A673 (cell line): ENCODE results near the gene KIAA0753. TPM values are rescaled to one million over a fixed set of nuclear protein-coding genes. Genes with fewer than 3 reads are reported as not detected.

Experiments used
- BruUV-seq: library from RNA; stranded (reverse); fragments of 400-500 nt; replicated peaks from 2 replicates; lab custom pipeline; 2021; lab: Mats Ljungman, UMichigan
- CTCF ChIA-PET: fragments of 300-600 bp; sonication (Branson Sonifier 250); formaldehyde crosslinking; loops from one replicate; lab custom pipeline; 2022; ENCODE audit warnings: antibody characterized with exemption; lab: Charles Lee
- POLR2A ChIA-PET: fragments of 300-600 bp; sonication (Branson Sonifier 250); formaldehyde crosslinking; loops from one replicate; lab custom pipeline; 2022; ENCODE audit warnings: antibody characterized with exemption; ENCODE audit not compliant: low non-redundant PET; lab: Charles Lee
- DNase-seq: peaks from one replicate; pipeline ENCODE4 v3.0.0-alpha.2; 2015; ENCODE audit warnings: low spot score
- H3K27ac ChIP-seq: fragments of 200-600 bp; sonication (generic); 2 replicates; pipeline ENCODE4 v1.5.1; 2016; ENCODE audit warnings: mixed run types, low read depth, mild to moderate bottlenecking, mixed read lengths, antibody characterized with exemption, low read length; ENCODE audit not compliant: poor library complexity, severe bottlenecking
- H3K27me3 ChIP-seq: fragments of 200-600 bp; sonication (generic); replicated peaks from 2 replicates; pipeline ENCODE4 v1.6.1; 2017; ENCODE audit warnings: mixed run types, low read depth, mild to moderate bottlenecking, mixed read lengths, antibody characterized with exemption, low read length; ENCODE audit not compliant: insufficient read depth, poor library complexity
- H3K36me3 ChIP-seq: fragments of 200-600 bp; sonication (generic); 2 replicates; pipeline ENCODE4 v1.6.1; 2016; ENCODE audit warnings: mixed run types, mild to moderate bottlenecking, mixed read lengths, antibody characterized with exemption, low read length; ENCODE audit not compliant: insufficient read depth, poor library complexity, severe bottlenecking
- H3K4me1 ChIP-seq: fragments of 200-600 bp; sonication (generic); 2 replicates; pipeline ENCODE4 v1.6.1; 2017; ENCODE audit warnings: mixed run types, mild to moderate bottlenecking, mixed read lengths, antibody characterized with exemption, low read length; ENCODE audit not compliant: insufficient read depth, poor library complexity, severe bottlenecking
- H3K4me3 ChIP-seq: fragments of 200-600 bp; sonication (generic); 2 replicates; pipeline ENCODE4 v1.5.1; 2016; ENCODE audit warnings: low read depth, mixed run types, mild to moderate bottlenecking, mixed read lengths, low read length; ENCODE audit not compliant: poor library complexity, severe bottlenecking
- H3K9me3 ChIP-seq: fragments of 200-600 bp; sonication (generic); 2 replicates; pipeline ENCODE4 v1.6.1; 2016; ENCODE audit warnings: mixed run types, low read depth, mild to moderate bottlenecking, mixed read lengths, antibody characterized with exemption, low read length; ENCODE audit not compliant: poor library complexity, severe bottlenecking
- CTCF ChIP-seq: fragments of 300-800, 200-600 bp; sonication (generic); conservative IDR thresholded peaks from 2 replicates; pipeline ENCODE4 v1.5.1; 2017; ENCODE audit warnings: low read depth, mild to moderate bottlenecking, antibody characterized with exemption, low read length, moderate library complexity, mixed read lengths
- EZH2 ChIP-seq: fragments of 200-600 bp; sonication (generic); IDR thresholded peaks from 2 replicates; pipeline ENCODE4 v1.6.1; 2017; ENCODE audit warnings: borderline replicate concordance, low read depth, mild to moderate bottlenecking, mixed read lengths, antibody characterized with exemption, low read length; ENCODE audit not compliant: poor library complexity, severe bottlenecking
- intact Hi-C: fragments of 100-400 bp; cut with micrococcal nuclease; formaldehyde crosslinking; loops from one replicate; pipeline ENCODE4 v1.10.0; 2022; ENCODE audit not compliant: unreplicated experiment
- total RNA-seq: library from RNA; stranded (reverse); gene quantifications from 2 replicates; pipeline ENCODE4 v1.2.3, GENCODE V29; 2021

The KIAA0753 gene
- total RNA-seq, 1 experiment from 2014 or later: 41.2 TPM

GRCh38 chr17:6684881-6685767 lies 44.6 kb upstream of the KIAA0753 start:
- ChIA-PET POLR2A (no interaction called here), CTCF (no interaction called here)
- no peaks in the 10 kb centered on the region for H3K4me1 ChIP-seq
- no peak overlapping the region for H3K27ac ChIP-seq
- no TSS peak for BruUV-seq
- H3K36me3 ChIP-seq: no peaks in the 10 kb centered on the region
- H3K4me3 ChIP-seq: no peak overlapping the region
- peaks cover 12% of the 10 kb centered on the region for H3K27me3 ChIP-seq
- TF ChIP-seq CTCF (no peak), EZH2 (no peak)
- no peak for DNase-seq
- intact Hi-C loops: no loop called here
- no peaks in the 10 kb centered on the region for H3K9me3 ChIP-seq

GRCh38 chr17:6684460-6684783 lies 43.9 kb upstream of the KIAA0753 start:
- H3K4me3 ChIP-seq: no peak overlapping the region
- CTCF ChIA-PET: no interaction called here
- no peak for DNase-seq
- TF ChIP-seq EZH2 (no peak), CTCF (no peak)
- no peak overlapping the region for H3K27ac ChIP-seq
- POLR2A ChIA-PET: no interaction called here
- no peaks in the 10 kb centered on the region for H3K4me1 ChIP-seq
- intact Hi-C loops: no loop called here
- no peaks in the 10 kb centered on the region for H3K9me3 ChIP-seq
- no TSS peak for BruUV-seq
- no peaks in the 10 kb centered on the region for H3K36me3 ChIP-seq
- peaks cover 13% of the 10 kb centered on the region for H3K27me3 ChIP-seq

GRCh38 chr17:6683730-6684459 lies 43.4 kb upstream of the KIAA0753 start:
- ChIA-PET POLR2A (no interaction called here), CTCF (interaction anchor here (0.6 kb wide), 1 partner anchor 43 kb away, joined by 3 read pairs; the partner anchor contains the start of genes KIAA0753 and TXNDC17)
- no peak overlapping the region for H3K4me3 ChIP-seq
- DNase-seq: no peak
- no peak for TF ChIP-seq CTCF
- no peak for TF ChIP-seq EZH2
- no peaks in the 10 kb centered on the region for H3K9me3 ChIP-seq
- H3K27ac ChIP-seq: no peak overlapping the region
- peaks cover 15% of the 10 kb centered on the region for H3K27me3 ChIP-seq
- no peaks in the 10 kb centered on the region for H3K36me3 ChIP-seq
- H3K4me1 ChIP-seq: no peaks in the 10 kb centered on the region
- BruUV-seq: no TSS peak
- intact Hi-C loops: no loop called here
